GM21619 (cell line): ENCODE results near the gene GPRIN2.
"Not testable (repeated sequence)": the region's sequence is repeated elsewhere in the genome, so short reads cannot be mapped to it uniquely, and the experiment has no call there.

Experiments
- ATAC-seq: cut with Tn5 transposase; IDR thresholded peaks from one replicate; pipeline ENCODE4 v1.9.1; 2021; ENCODE audit not compliant: unreplicated experiment

The GPRIN2 gene

GRCh38 chr10:46522295-46523118 is 34.0 kb downstream of the GPRIN2 start:
- ATAC-seq: no peak

- ATAC-seq: no peak
These were observed 35.5 kb downstream of the GPRIN2 start for GRCh38 chr10:46520941-46521340.

- ATAC-seq: no peak
These were observed 36.1 kb downstream of the GPRIN2 start for GRCh38 chr10:46520381-46520780.

GRCh38 chr10:46518028-46518725 is 38.3 kb downstream of the GPRIN2 start:
- no peak for ATAC-seq

- no peak for ATAC-seq
These were observed 38.9 kb downstream of the GPRIN2 start for GRCh38 chr10:46517541-46517940.

GRCh38 chr10:46516660-46517416 is 39.6 kb downstream of the GPRIN2 start:
- ATAC-seq: no peak

- ATAC-seq: no peak
These were observed 40.7 kb downstream of the GPRIN2 start for GRCh38 chr10:46515793-46516192.

GRCh38 chr10:46515366-46515765 is 41.1 kb downstream of the GPRIN2 start:
- no peak for ATAC-seq

- ATAC-seq: no peak
These were observed 41.6 kb downstream of the GPRIN2 start for GRCh38 chr10:46514899-46515298.

- no peak for ATAC-seq
These were observed 42.0 kb downstream of the GPRIN2 start for GRCh38 chr10:46514431-46514861.

GRCh38 chr10:46513333-46513732 is 43.1 kb downstream of the GPRIN2 start:
- not testable (repeated sequence) for ATAC-seq

- ATAC-seq: not testable (repeated sequence)
These were observed 43.7 kb downstream of the GPRIN2 start for GRCh38 chr10:46512725-46513124.

- ATAC-seq: not testable (repeated sequence)
These were observed 44.5 kb downstream of the GPRIN2 start for GRCh38 chr10:46512002-46512401.
